Loucy (cell line): ENCODE results near the gene HNF1B.

Experiments
- H2AFZ ChIP-seq: fragments of 200-600 bp; sonication (generic); 2 replicates; pipeline ENCODE4 v1.6.0; 2016; ENCODE audit warnings: antibody characterized with exemption, mild to moderate bottlenecking, low read length, moderate library complexity
- H3F3A ChIP-seq: fragments of 200-600 bp; 2 replicates; pipeline ENCODE4 v1.6.0; 2016; ENCODE audit warnings: antibody characterized with exemption, low read depth, mild to moderate bottlenecking
- H3K27me3 ChIP-seq: fragments of 200-600 bp; sonication (generic); 2 replicates; pipeline ENCODE4 v1.6.1; 2014; ENCODE audit warnings: low read length, mild to moderate bottlenecking; ENCODE audit not compliant: insufficient read depth, poor library complexity, severe bottlenecking
- H3K36me3 ChIP-seq: fragments of 200-600 bp; sonication (generic); 2 replicates; pipeline ENCODE4 v1.6.1; 2016; ENCODE audit warnings: low read length; ENCODE audit not compliant: insufficient read depth
- H3K4me1 ChIP-seq: fragments of 200-600 bp; sonication (generic); 2 replicates; pipeline ENCODE4 v1.5.1; 2014; ENCODE audit warnings: low read length, mild to moderate bottlenecking; ENCODE audit not compliant: insufficient read depth, poor library complexity, severe bottlenecking
- H3K4me2 ChIP-seq: fragments of 200-600 bp; sonication (generic); 2 replicates; pipeline ENCODE4 v1.6.0; 2014; ENCODE audit warnings: antibody characterized with exemption, low read length, low read depth, mild to moderate bottlenecking; ENCODE audit not compliant: poor library complexity, severe bottlenecking
- H3K4me3 ChIP-seq: fragments of 200-600 bp; sonication (generic); 2 replicates; pipeline ENCODE4 v1.5.1; 2014; ENCODE audit warnings: low read length, mild to moderate bottlenecking, mixed read lengths; ENCODE audit not compliant: poor library complexity, severe bottlenecking
- H3K79me2 ChIP-seq: fragments of 200-600 bp; sonication (generic); 2 replicates; pipeline ENCODE4 v1.6.1; 2014; ENCODE audit warnings: low read length; ENCODE audit not compliant: insufficient read depth
- H3K9ac ChIP-seq: fragments of 200-600 bp; sonication (generic); 2 replicates; pipeline ENCODE4 v1.6.0; 2014; ENCODE audit warnings: mild to moderate bottlenecking, low read depth, low read length, moderate library complexity; ENCODE audit not compliant: poor library complexity, severe bottlenecking
- H3K9me2 ChIP-seq: fragments of 200-600 bp; sonication (generic); replicated peaks from 2 replicates; pipeline ENCODE4 v1.6.1; 2016; ENCODE audit warnings: low read depth, low read length, mixed read lengths
- H3K9me3 ChIP-seq: fragments of 200-600 bp; sonication (generic); 2 replicates; pipeline ENCODE4 v1.6.1; 2014; ENCODE audit warnings: mild to moderate bottlenecking, antibody characterized with exemption, low read length, low read depth; ENCODE audit not compliant: insufficient read depth
- H4K20me1 ChIP-seq: fragments of 200-600 bp; sonication (generic); 2 replicates; pipeline ENCODE4 v1.6.0; 2014; ENCODE audit warnings: antibody characterized with exemption, low read length, mild to moderate bottlenecking; ENCODE audit not compliant: insufficient read depth, poor library complexity, severe bottlenecking
- EZH2phosphoT487 ChIP-seq: fragments of 200-600 bp; IDR thresholded peaks from 2 replicates; pipeline ENCODE4 v1.6.1; 2018; ENCODE audit warnings: antibody characterized with exemption, mild to moderate bottlenecking, moderate library complexity, borderline replicate concordance
- TF ChIP-seq, protein P1 (sequence below): fragments of 200-600 bp; sonication (generic); conservative IDR thresholded peaks from 2 replicates; pipeline ENCODE4 v1.5.1; 2014; ENCODE audit warnings: mild to moderate bottlenecking, antibody characterized with exemption, low read length

The HNF1B gene

DNA sequence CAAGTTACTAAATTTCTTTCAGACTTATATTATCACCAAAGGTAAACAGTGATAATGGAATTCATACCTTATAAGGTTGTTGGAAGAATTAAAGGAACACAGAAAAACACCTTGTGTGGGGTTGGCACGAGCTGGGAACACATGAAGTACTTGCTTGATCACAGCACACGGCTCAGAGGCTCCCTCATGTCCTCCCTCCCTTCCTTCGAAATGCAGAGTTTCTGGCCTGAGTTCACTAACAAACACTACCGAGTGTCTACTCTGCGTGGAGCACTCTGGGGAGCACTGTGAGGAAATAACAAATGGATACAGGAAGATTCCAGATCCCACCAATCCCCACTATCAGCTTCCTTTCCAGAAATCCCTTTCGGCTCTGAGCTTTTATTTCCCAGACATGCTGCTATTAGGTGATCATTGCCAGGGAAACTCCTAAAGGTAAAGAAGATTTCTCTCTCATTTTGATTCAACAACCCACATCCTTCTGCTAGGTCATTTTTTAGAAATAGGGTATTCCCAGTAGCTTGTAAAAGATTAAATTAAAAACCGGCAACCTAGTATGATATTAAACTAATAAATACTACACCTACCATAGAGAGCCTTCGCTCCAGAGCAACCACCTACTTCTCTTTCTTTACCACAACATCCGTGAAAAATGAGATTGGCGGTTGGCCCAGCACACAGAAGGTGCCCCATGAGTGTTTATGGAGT, 6.1 kb upstream of the HNF1B start:
- Histone ChIP-seq H3K79me2 (no peaks in the 10 kb centered on the region), H3K4me2 (no peak overlapping the region), H3K36me3 (no peaks in the 10 kb centered on the region), H3K9me3 (no peaks in the 10 kb centered on the region), H4K20me1 (no peaks in the 10 kb centered on the region), H3F3A (no peaks in the 10 kb centered on the region), H3K27me3 (no peaks in the 10 kb centered on the region), H2AFZ (no peak overlapping the region), H3K9me2 (no peaks in the 10 kb centered on the region), H3K4me1 (no peaks in the 10 kb centered on the region), H3K9ac (no peak overlapping the region), H3K4me3 (no peak overlapping the region)
- TF ChIP-seq, protein P1, sequence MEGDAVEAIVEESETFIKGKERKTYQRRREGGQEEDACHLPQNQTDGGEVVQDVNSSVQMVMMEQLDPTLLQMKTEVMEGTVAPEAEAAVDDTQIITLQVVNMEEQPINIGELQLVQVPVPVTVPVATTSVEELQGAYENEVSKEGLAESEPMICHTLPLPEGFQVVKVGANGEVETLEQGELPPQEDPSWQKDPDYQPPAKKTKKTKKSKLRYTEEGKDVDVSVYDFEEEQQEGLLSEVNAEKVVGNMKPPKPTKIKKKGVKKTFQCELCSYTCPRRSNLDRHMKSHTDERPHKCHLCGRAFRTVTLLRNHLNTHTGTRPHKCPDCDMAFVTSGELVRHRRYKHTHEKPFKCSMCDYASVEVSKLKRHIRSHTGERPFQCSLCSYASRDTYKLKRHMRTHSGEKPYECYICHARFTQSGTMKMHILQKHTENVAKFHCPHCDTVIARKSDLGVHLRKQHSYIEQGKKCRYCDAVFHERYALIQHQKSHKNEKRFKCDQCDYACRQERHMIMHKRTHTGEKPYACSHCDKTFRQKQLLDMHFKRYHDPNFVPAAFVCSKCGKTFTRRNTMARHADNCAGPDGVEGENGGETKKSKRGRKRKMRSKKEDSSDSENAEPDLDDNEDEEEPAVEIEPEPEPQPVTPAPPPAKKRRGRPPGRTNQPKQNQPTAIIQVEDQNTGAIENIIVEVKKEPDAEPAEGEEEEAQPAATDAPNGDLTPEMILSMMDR, result no peak
- no peak for TF ChIP-seq EZH2phosphoT487

DNA sequence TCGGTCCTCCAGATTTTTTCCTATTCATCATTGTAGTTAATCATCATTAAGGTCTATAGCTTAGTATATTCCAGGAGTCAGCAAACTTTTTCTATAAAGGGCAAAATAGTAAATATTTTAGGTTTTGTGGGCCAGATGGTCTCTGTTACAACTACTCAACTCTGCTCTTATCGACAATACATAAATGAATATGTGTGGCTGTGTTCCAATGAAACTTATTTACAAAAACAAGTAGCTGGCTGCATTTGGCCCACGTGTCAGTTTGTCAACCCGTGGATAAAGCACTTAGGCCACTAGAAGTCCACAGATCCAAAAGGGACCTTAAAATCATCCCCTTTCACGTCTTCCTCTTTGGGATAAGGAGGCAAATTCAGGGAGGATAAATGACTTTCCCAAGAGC, 5.4 kb upstream of the HNF1B start:
- no peak for TF ChIP-seq EZH2phosphoT487
- TF ChIP-seq, protein P1, result no peak
- Histone ChIP-seq H3K9me3 (no peaks in the 10 kb centered on the region), H4K20me1 (no peaks in the 10 kb centered on the region), H3K4me3 (no peak overlapping the region), H3K9me2 (no peaks in the 10 kb centered on the region), H3K36me3 (no peaks in the 10 kb centered on the region), H3F3A (no peaks in the 10 kb centered on the region), H3K4me2 (no peak overlapping the region), H3K4me1 (no peaks in the 10 kb centered on the region), H3K79me2 (no peaks in the 10 kb centered on the region), H3K27me3 (no peaks in the 10 kb centered on the region), H3K9ac (no peak overlapping the region), H2AFZ (no peak overlapping the region)

DNA sequence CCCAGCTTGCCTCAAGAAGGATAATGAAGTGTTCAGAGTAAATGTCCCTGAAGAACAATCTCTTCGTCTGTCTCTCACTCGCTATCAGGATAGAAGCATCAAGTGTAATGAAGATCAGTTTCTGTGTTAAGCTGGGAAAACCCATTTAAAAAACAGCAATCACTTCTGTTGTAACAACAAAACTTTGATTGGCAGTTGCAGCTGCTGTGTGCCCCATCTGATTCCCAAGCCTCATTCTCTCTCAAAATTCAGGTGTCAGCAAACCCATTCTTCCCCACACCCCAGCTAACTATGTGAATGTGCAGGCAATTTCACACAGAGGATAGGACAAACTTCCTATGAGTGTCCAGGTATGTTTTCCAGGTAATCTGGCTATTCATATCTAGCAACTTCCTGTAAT, 2.4 kb upstream of the HNF1B start:
- no peaks in the 10 kb centered on the region for H3K27me3 ChIP-seq
- no peaks in the 10 kb centered on the region for H3K79me2 ChIP-seq
- H3K4me2 ChIP-seq, result no peak overlapping the region

More for the DNA sequence above, 2.4 kb upstream of the HNF1B start:
- no peaks in the 10 kb centered on the region for H3F3A ChIP-seq
- H3K4me1 ChIP-seq, result no peaks in the 10 kb centered on the region
- TF ChIP-seq, protein P1, result no peak
- no peak for TF ChIP-seq EZH2phosphoT487
- no peaks in the 10 kb centered on the region for H3K36me3 ChIP-seq
- no peaks in the 10 kb centered on the region for H4K20me1 ChIP-seq
- no peaks in the 10 kb centered on the region for H3K9me3 ChIP-seq
- H3K9me2 ChIP-seq, result no peaks in the 10 kb centered on the region
- no peak overlapping the region for H2AFZ ChIP-seq
- H3K4me3 ChIP-seq, result no peak overlapping the region
- H3K9ac ChIP-seq, result no peak overlapping the region
